Natural killer cell (primary cell): ENCODE measurements around the gene OR51B4. TPM values are rescaled to one million over a fixed set of nuclear protein-coding genes. Genes with fewer than 3 reads are reported as not detected.

Experiments used
- ATAC-seq, 3 donors: fragments of 150-1000 bp in 2 of 3; fragments of 200-7000 bp in 1 of 3; cut with Tn5 transposase; 1 replicate in 1 of 3; 2 replicates in 2 of 3; pipeline ENCODE4 v1.10.0; 2021; ENCODE audit warnings: mild to moderate bottlenecking in 2 of 3, moderate library complexity in 2 of 3
- DNase-seq, 2 donors: peaks; one replicate each; pipeline versions ENCODE4 v3.0.0 to v3.0.0-alpha.2; 2013 to 2021; ENCODE audit warnings: mixed read lengths in 1 of 2
- H3K27ac ChIP-seq: one replicate; pipeline ENCODE4 v1.5.1; 2013; ENCODE audit warnings: mild to moderate bottlenecking, low read length
- H3K27me3 ChIP-seq: one replicate; pipeline ENCODE4 v1.6.1; 2013; ENCODE audit warnings: low read length; ENCODE audit not compliant: control insufficient read depth, insufficient read depth
- H3K36me3 ChIP-seq: one replicate; pipeline ENCODE4 v1.6.1; 2013; ENCODE audit warnings: low read length; ENCODE audit not compliant: control insufficient read depth, insufficient read depth
- H3K4me1 ChIP-seq: one replicate; pipeline ENCODE4 v1.6.1; 2013; ENCODE audit warnings: low read length; ENCODE audit not compliant: control insufficient read depth, insufficient read depth
- H3K4me3 ChIP-seq: one replicate; pipeline ENCODE4 v1.5.1; 2013; ENCODE audit warnings: low read length
- H3K9me3 ChIP-seq: one replicate; pipeline ENCODE4 v1.6.1; 2013; ENCODE audit warnings: low read length; ENCODE audit not compliant: control insufficient read depth, insufficient read depth
- H3K27ac Mint-ChIP-seq, 2 donors: one replicate each; pipeline ENCODE4 v1.8.0; 2022; ENCODE audit warnings: mild to moderate bottlenecking in 2 of 2, mixed read lengths in 2 of 2, moderate library complexity in 1 of 2
- H3K27me3 Mint-ChIP-seq, 2 donors: one replicate each; pipeline ENCODE4 v1.8.0; 2022; ENCODE audit warnings: low read depth in 2 of 2, mixed read lengths in 2 of 2
- H3K36me3 Mint-ChIP-seq: one replicate; pipeline ENCODE4 v1.8.0; 2022; ENCODE audit warnings: mixed read lengths
- H3K4me1 Mint-ChIP-seq, 2 donors: one replicate each; pipeline ENCODE4 v1.8.0; 2022; ENCODE audit warnings: mixed read lengths in 2 of 2
- H3K4me3 Mint-ChIP-seq: one replicate; pipeline ENCODE4 v1.8.0; 2022; ENCODE audit warnings: mild to moderate bottlenecking, moderate library complexity, mixed read lengths
- H3K9me3 Mint-ChIP-seq, 2 donors: one replicate each; pipeline ENCODE4 v1.8.0; 2022; ENCODE audit warnings: mixed read lengths in 2 of 2
- WGBS: methylation state at CpG from one replicate; pipeline ENCODE4 v1.1.7; 2013; ENCODE audit warnings: missing lambda C conversion rate; ENCODE audit not compliant: insufficient coverage; 5-methylcytosine and 5-hydroxymethylcytosine counted together
- intact Hi-C: fragments of 100-400 bp; cut with micrococcal nuclease; formaldehyde crosslinking; loops from one replicate; pipeline ENCODE4 v1.14.2; 2022
- total RNA-seq, 4 donors: library from RNA; stranded (reverse); fragments of 120-200 nt in 1 of 4; gene quantifications; one replicate each; pipeline versions ENCODE4 v1.2.3 to v1.2.4, GENCODE V29; 2013 to 2022
- TF ChIP-seq, protein P1 (sequence below): fragments of 200-600 bp; IDR thresholded peaks from one replicate; pipeline ENCODE4 v1.8.0; 2022; ENCODE audit warnings: antibody characterized with exemption

Gene OR51B4
- total RNA-seq, 3 donors from 2014 or later (not counting 1 experiment from before 2014, with no cell fraction given): not detected

DNA sequence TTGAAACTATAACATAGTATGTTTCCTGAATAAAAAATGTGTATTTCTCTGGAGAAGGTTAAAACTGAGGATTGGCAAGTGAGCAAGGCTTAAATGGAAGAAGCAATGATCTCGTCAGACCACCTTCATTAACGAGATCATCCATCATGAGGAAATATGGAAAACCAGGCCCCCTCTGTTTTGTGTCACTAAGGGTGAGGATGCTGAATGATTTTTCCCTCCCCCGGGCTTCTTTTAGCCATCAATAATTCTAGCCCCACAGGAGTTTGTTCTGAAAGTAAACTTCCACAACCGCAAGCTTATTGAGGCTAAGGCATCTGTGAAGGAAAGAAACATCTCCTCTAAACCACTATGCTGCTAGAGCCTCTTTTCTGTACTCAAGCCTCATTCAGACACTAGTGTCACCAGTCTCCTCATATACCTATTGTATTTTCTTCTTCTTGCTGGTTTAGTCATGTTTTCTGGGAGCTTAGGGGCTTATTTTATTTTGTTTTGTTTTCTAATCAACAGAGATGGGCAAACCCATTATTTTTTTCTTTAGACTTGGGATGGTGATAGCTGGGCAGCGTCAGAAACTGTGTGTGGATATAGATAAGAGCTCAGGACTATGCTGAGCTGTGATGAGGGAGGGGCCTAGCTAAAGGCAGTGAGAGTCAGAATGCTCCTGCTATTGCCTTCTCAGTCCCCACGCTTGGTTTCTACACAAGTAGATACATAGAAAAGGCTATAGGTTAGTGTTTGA is 26.2 kb downstream of the OR51B4 start:
- H3K27me3 ChIP-seq: no peaks in the 10 kb centered on the region
- Mint-ChIP-seq H3K4me3 (no peak overlapping the region), H3K27ac (no peak overlapping the region), H3K36me3 (no peaks in the 10 kb centered on the region), H3K9me3 (no peaks in the 10 kb centered on the region), H3K4me1 (no peaks in the 10 kb centered on the region), H3K27me3 (no peaks in the 10 kb centered on the region)
- ATAC-seq (no peak), DNase-seq (no peak)
- no peaks in the 10 kb centered on the region for H3K9me3 ChIP-seq
- intact Hi-C loops: no loop called here
- 82% methylated on average over 5 of the region's 6 CpGs for WGBS
- H3K27ac ChIP-seq: no peak overlapping the region
- no peaks in the 10 kb centered on the region for H3K4me1 ChIP-seq
- H3K4me3 ChIP-seq: no peak overlapping the region
- TF ChIP-seq, protein P1, sequence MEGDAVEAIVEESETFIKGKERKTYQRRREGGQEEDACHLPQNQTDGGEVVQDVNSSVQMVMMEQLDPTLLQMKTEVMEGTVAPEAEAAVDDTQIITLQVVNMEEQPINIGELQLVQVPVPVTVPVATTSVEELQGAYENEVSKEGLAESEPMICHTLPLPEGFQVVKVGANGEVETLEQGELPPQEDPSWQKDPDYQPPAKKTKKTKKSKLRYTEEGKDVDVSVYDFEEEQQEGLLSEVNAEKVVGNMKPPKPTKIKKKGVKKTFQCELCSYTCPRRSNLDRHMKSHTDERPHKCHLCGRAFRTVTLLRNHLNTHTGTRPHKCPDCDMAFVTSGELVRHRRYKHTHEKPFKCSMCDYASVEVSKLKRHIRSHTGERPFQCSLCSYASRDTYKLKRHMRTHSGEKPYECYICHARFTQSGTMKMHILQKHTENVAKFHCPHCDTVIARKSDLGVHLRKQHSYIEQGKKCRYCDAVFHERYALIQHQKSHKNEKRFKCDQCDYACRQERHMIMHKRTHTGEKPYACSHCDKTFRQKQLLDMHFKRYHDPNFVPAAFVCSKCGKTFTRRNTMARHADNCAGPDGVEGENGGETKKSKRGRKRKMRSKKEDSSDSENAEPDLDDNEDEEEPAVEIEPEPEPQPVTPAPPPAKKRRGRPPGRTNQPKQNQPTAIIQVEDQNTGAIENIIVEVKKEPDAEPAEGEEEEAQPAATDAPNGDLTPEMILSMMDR: no peak
- no peaks in the 10 kb centered on the region for H3K36me3 ChIP-seq

DNA sequence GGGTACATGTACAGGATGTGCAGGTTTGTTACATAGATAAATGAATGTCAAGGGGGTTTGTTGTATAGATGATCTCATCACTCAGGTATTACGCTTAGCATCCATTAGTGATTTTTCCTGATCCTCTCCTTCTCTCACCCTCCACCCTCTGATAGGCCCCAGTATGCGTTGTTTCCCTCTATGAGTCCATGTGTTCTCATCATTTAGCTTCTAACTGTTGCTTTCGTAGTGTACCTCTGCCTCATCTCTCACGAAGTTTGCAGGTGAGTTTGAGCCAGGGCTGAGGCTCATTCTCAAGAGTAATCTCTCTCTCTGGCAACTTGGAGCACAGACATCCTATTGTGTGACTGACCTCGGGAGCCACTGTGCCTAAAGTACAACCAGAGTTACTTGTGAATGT is 27.4 kb downstream of the OR51B4 start:
- 79% methylated on average over 5 of the region's 5 CpGs for WGBS
- Mint-ChIP-seq H3K36me3 (no peaks in the 10 kb centered on the region), H3K4me1 (no peaks in the 10 kb centered on the region), H3K27me3 (no peaks in the 10 kb centered on the region), H3K9me3 (no peaks in the 10 kb centered on the region), H3K4me3 (no peak overlapping the region), H3K27ac (no peak overlapping the region)
- no peak overlapping the region for H3K4me3 ChIP-seq
- DNase-seq: no peak
- no peaks in the 10 kb centered on the region for H3K9me3 ChIP-seq
- intact Hi-C loops: no loop called here
- H3K36me3 ChIP-seq: no peaks in the 10 kb centered on the region
- no peaks in the 10 kb centered on the region for H3K4me1 ChIP-seq
- TF ChIP-seq, protein P1: no peak
- no peak for ATAC-seq
- no peaks in the 10 kb centered on the region for H3K27me3 ChIP-seq
- no peak overlapping the region for H3K27ac ChIP-seq

DNA sequence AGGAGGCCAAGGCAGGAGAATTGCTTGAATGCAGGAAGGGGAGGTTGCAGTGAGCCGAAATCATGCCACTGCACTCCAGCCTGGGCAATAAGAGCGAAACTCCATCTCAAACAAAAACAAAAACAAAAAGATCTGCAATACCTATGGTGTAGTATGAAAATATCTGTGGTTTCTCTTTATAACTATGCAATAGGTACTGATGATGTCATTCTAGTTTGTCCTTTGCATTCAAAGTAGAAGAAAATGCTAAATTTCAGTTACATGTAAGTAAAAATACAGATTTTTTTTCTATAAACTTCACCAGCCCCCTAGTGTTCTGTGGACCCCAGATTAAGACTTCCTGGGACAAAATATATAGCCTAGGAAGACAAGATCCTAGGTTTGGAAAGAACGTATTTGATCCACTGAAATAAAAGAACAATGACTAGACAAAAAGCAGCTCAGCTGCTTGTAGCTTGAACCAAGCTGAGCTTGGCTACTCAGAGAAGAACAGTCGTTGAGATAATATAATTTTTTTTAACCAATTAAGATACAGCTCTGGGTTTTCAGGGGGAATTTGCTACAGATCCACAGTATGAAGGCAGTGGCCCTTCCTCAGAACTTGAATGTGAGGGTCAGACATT is 29.2 kb downstream of the OR51B4 start:
- no peaks in the 10 kb centered on the region for H3K4me1 ChIP-seq
- H3K36me3 Mint-ChIP-seq: no peaks in the 10 kb centered on the region
- ATAC-seq (no peak), DNase-seq (no peak)
- no peaks in the 10 kb centered on the region for H3K36me3 ChIP-seq
- no peak overlapping the region for H3K27ac Mint-ChIP-seq
- H3K9me3 ChIP-seq: no peaks in the 10 kb centered on the region
- no peaks in the 10 kb centered on the region for H3K9me3 Mint-ChIP-seq
- no peaks in the 10 kb centered on the region for H3K27me3 Mint-ChIP-seq
- no peak overlapping the region for H3K4me3 ChIP-seq
- TF ChIP-seq, protein P1: no peak
- H3K4me1 Mint-ChIP-seq: no peaks in the 10 kb centered on the region
- no peak overlapping the region for H3K27ac ChIP-seq
- no peaks in the 10 kb centered on the region for H3K27me3 ChIP-seq
- no peak overlapping the region for H3K4me3 Mint-ChIP-seq
- intact Hi-C loops: no loop called here
- 85% methylated on average over 1 of the region's 4 CpGs for WGBS
